Posterior vena cava (tissue), 2 donors: ENCODE data around the gene ZNF44. TPM values are rescaled to one million over a fixed set of nuclear protein-coding genes. Genes with fewer than 3 reads are reported as not detected.

Source experiments
- DNase-seq: peaks from one replicate; pipeline ENCODE4 v3.0.0-alpha.2; 2020; ENCODE audit warnings: low spot score
- intact Hi-C, 2 donors: fragments of 100-400 bp; cut with DNase I; formaldehyde crosslinking; loops; one replicate each; pipeline versions ENCODE4 v1.14.1 to v1.14.2; 2022 to 2023
- total RNA-seq, 2 donors: library from RNA; stranded (reverse); fragmentation: NEBNext Ultra II Directional; extraction: Animal tissue kit (Norgen Biotek cat#: 25700); gene quantifications; one replicate each; pipeline ENCODE4 v1.2.1, GENCODE V29; 2021
- donor health status: DM: yes; HTN: yes; CAD: no.
- donor health status: DM: yes; HTN: yes; CAD: no.

ZNF44 gene
- total RNA-seq, 2 donors from 2014 or later = 12.0 to 14.5 TPM

GRCh38 chr19:12270854-12271253 is 23.8 kb downstream of the ZNF44 start:
- no peak for DNase-seq

GRCh38 chr19:12265921-12266704 is 28.6 kb downstream of the ZNF44 start:
- intact Hi-C loops = no loop called here
- no peak for DNase-seq

More at GRCh38 chr19:12270854-12271253, 23.8 kb downstream of the ZNF44 start:
- intact Hi-C loops = no loop called here

DNA sequence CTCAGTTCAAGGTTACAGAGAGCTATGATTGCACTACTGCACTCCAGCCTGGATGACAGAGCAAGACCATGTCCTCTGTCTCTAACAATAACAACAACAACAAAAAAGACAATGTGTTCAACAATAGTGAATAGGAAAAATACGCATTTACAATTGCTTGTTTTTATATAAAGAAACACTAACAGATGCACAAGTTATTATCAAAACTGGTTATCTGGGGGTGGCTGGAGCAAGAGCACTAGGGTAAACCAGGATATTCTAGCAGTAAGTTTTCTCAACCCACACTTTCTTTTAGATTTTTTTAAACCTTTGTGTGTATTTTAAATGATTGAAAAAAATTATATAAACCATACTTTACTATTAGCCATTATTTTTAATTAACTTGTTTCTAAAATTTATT is 33.1 kb downstream of the ZNF44 start:
- no peak for DNase-seq
- intact Hi-C loops = no loop called here

DNA sequence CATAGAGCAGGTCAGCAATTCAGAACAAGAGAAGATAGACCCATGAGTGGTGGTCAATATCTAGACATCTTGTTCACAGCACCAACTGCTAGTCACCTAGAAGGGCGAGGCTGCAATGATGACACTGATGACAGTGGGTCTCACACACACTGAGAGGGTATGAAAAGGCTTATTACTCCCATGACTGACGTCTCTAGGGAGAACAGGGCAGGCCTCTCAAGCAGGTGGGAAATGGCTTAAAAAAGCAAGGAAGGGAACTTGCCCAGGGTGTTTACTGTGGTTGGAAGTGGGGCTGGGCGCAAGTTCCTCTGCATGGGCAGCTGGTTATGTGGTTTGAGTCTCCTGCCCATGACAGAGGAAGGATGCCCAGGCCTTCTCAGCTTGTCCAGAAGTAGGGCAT is 33.8 kb downstream of the ZNF44 start:
- intact Hi-C loops = no loop called here
- DNase-seq = no peak

GRCh38 chr19:12260236-12260635 is 34.4 kb downstream of the ZNF44 start:
- intact Hi-C loops = no loop called here

DNA sequence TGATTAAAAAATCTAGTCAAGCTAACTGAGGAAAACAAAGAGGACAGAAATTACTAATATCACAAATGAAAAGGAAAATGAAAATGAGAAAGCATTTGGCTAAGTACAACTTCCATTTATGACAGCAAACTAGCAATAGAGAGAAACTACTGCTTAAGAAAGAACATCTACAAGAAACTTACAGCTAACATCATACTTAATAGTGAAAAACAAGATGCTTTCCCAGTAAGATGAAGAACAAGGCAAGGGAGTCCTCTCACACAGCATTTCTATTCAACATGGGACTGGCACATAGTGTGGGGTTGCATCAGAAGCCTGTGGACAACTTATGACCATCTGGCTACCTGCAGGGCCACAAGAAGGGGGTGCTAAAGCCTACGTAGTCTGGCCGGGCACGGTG is 39.3 kb downstream of the ZNF44 start:
- intact Hi-C loops = no loop called here
- DNase-seq = no peak

More at GRCh38 chr19:12260236-12260635, 34.4 kb downstream of the ZNF44 start:
- no peak for DNase-seq

GRCh38 chr19:12247644-12248222 is 47.0 kb downstream of the ZNF44 start:
- intact Hi-C loops = no loop called here
- no peak for DNase-seq

DNA sequence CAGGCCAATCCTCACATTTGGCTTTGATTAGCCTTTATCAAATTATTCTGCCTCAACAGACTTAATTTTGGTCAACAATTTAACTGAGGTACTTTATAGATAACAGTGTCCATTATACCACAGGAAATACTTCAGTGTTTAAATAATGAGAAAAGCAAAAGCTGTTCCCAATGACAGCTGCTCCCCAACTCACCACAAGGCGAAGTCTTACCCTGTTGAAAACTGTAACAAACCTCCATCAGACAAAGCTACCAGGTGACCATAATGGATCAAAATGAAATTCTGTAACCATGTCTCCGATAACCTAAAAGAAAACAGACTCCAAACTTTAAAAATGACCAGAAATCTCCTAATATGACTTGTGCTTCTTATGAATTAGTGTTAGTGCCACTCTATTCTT is 50.3 kb downstream of the ZNF44 start:
- intact Hi-C loops = no loop called here
- no peak for DNase-seq

DNA sequence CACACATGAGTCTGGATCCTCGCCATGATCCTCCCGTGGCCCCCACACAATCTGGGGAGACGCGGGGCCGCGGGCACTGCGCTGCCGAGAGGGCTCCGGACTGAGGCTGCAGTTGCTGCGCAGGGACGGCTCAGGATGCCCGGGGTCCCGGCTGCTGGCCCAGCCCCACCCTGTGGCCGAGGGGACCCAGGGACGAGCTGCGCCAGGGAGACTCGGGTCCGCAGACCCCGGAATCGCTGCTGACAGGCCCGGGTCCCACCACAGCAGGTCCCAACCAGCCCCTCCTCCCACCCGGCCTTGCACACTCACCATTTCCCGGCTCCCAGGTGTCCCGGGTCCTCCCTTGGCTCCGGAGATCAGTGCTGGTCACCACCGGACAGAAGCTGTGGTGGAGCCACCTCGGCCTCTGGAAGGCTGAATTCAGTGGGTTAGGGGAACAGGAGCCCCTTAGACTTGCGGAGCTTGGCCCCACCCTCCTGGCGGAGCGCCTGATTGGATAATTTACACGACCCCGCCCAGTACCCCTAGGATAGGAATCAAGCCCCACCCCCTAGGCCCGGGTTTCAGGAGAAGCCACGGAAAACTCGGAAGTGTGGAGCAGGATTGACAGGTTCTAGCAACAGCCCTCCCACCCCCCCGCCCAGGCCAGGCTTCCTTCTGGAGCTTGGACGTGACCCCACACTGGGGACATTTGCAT is 57.4 kb downstream of the ZNF44 start:
- DNase-seq = no peak
- intact Hi-C loops = no loop called here

DNA sequence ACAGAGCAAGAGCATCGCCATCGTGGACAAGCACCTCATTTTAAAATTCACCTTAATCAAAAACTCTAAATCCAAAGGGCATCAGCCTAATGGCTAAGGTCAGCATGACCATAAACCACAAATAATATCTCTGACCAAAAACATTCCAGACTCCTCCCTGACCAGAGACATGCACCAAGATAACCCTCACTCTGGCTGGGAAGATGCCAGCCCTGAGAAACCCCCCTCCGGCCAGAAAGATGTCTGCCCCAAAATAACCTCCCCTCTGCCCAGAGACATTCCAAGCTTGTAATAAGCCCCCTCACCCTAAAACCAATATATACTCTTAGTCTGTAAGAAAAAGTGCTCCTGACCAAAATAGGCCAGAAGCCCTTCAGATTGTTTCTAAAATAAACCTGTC is 61.7 kb downstream of the ZNF44 start:
- DNase-seq = no peak
- intact Hi-C loops = no loop called here

DNA sequence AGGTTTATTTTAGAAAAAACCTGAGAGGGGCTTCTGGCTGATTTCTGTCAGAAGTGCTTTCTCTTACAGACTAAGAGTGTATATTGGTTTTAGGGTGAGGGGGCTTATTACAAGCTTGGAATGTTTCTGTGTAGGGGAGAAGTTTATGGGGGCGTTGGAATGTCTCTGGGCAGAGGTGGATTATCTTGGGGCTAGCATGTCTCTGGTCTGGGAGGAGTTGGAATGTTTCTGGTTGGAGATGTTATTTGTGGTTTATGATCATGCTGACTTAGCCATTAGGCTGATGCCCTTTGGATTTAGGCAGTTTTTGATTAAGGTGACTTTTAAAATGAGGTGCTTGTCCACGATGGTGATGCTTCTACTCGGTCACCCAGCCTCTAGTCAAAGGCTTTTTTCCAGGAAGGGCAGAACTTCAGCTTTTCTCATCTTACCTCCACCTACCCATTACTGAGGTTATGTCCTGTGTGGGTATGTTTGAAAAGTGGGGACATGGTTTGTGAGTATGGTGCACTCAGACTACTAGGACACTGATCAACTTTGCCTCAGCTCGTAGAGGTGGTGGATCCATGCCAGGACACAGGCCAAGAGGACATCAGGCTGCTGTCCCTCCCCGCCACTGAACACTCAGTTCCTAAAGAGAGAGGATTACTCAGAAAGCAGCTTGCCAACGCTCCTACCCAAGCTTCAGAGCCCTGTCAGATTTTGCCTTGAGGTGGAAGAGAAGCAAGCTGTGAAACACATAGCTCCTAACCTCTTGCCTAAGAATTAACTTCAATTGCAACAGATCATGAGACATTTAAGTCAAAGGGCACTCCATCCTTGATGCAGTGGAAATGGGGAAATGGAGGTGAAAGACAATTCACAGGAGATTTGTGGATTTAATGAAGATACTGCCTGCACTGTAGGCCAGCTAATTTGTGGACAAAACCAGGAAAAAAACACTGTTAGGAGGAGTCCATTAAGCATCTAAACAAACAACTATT is 63.6 kb downstream of the ZNF44 start:
- no peak for DNase-seq
- intact Hi-C loops = no loop called here

GRCh38 chr19:12229990-12230389 is 64.7 kb downstream of the ZNF44 start:
- DNase-seq = no peak
- intact Hi-C loops = loop anchor here in 1 of 2 donors (10.0 kb wide), 1 partner anchor 125 kb away; no protein-coding TSS in a partner anchor

- no peak for DNase-seq
- intact Hi-C loops = loop anchor here in 1 of 2 donors (10.0 kb wide), 1 partner anchor 130 kb away; no protein-coding TSS in a partner anchor
These were observed 70.0 kb downstream of the ZNF44 start for GRCh38 chr19:12224676-12225075.

DNA sequence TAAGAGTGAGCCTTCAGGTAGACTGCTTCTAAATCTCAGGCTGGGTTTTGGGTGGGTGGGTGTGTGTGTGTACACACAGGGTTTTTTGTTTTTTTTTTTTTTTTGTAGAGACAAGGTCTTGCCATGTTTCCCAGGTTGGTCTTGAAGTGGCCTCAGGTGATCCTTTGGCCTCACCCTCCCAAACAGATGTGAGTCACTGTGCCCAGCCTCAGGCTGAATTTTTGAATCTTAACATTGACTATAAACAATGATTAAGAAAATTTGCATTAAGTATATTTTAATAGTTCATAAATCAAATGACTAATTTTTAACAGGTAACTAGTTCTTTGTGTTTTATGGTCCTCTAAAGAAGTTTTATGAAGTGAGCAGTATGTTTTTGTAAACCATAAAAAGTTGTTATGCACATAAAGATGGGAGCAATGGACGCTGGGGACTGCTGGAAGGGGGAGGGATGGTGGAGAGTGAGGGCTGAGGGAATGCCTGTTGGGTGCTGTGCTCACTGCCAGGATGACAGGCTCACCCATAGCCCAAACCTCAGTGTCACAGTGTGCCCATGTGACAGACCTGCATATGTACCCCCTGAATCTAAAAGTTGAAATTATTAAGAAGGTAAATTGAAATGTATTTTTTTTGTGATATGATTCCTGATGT is 71.6 kb downstream of the ZNF44 start:
- intact Hi-C loops = loop anchor here in 1 of 2 donors (10.0 kb wide), 1 partner anchor 132 kb away; no protein-coding TSS in a partner anchor
- no peak for DNase-seq

Other genes with a start within 250 kb of the ZNF44 start
- under 1 TPM in 1 of 2 donors, not detected in 1; 0.14 TPM for gene ZNF878, start 241.9 kb downstream of the ZNF44 start, total RNA-seq
- gene ZNF844, start 230.2 kb downstream of the ZNF44 start, total RNA-seq = 10 to 100 TPM in 1 of 2 donors, 1 to 10 TPM in 1; 7.8 to 14.9 TPM
- 1 to 10 TPM; 1.0 to 3.2 TPM for gene ZNF20, start 154.5 kb downstream of the ZNF44 start, total RNA-seq
- 1 to 10 TPM; 6.0 to 8.7 TPM for gene ZNF625, start 138.1 kb downstream of the ZNF44 start, total RNA-seq
- gene ZNF136, start 131.8 kb downstream of the ZNF44 start, total RNA-seq = 1 to 10 TPM; 9.2 to 9.4 TPM
- gene ZNF563, start 38.8 kb upstream of the ZNF44 start, total RNA-seq = 1 to 10 TPM; 2.9 to 3.1 TPM
- gene ZNF442, start 70.8 kb upstream of the ZNF44 start, total RNA-seq = 1 to 10 TPM; 4.9 to 7.7 TPM
- gene ZNF799, start 106.4 kb upstream of the ZNF44 start, total RNA-seq = 1 to 10 TPM; 4.1 to 4.6 TPM
- gene ZNF443, start 146.1 kb upstream of the ZNF44 start, total RNA-seq = 1 to 10 TPM; 2.8 to 4.6 TPM
- 1 to 10 TPM; 2.9 to 3.0 TPM for gene ZNF709, start 189.9 kb upstream of the ZNF44 start, total RNA-seq